HEK293 (cell line): ENCODE data around the gene MMP19.

Source experiments
- CTCF ChIA-PET: fragments of 350-600 bp; formaldehyde crosslinking; extraction: SDS; loops from one replicate; lab custom pipeline; 2021; ENCODE audit warnings: antibody characterized with exemption; lab: Yijun Ruan, JAX
- POLR2A ChIA-PET: fragments of 300-600 bp; formaldehyde crosslinking; extraction: SDS; loops from one replicate; lab custom pipeline; 2020; ENCODE audit warnings: antibody characterized with exemption, inconsistent platforms; lab: Yijun Ruan, JAX
- H3K27ac ChIP-seq: fragments of 200-500 bp; sonication (Bioruptor generic); 2 replicates; pipeline ENCODE4 v1.5.1; 2014; ENCODE audit warnings: low read depth, low read length, control low read depth, inconsistent platforms; ENCODE audit errors: extremely low read depth
- H3K36me3 ChIP-seq, 2 experiments: fragments of 200-500 bp in 1 of 2; sonication (Bioruptor generic) in 1 of 2; 1 replicate in 1 of 2; 2 replicates in 1 of 2; pipeline ENCODE4 v1.5.1; 2014 to 2017; ENCODE audit warnings: inconsistent platforms in 2 of 2, low read length in 2 of 2; ENCODE audit not compliant: control insufficient read depth in 2 of 2, insufficient read depth in 1 of 2
- H3K4me1 ChIP-seq: fragments of 200-500 bp; sonication (Bioruptor generic); 2 replicates; pipeline ENCODE4 v1.5.1; 2014; ENCODE audit warnings: mild to moderate bottlenecking, low read length, inconsistent platforms; ENCODE audit not compliant: control insufficient read depth, insufficient read depth
- H3K4me3 ChIP-seq: 2 replicates; pipeline ENCODE4 v1.5.1; 2011; ENCODE audit warnings: low read depth, mild to moderate bottlenecking, control low read depth, low read length, moderate library complexity
- H3K9me3 ChIP-seq: fragments of 200-500 bp; sonication (Bioruptor generic); 2 replicates; pipeline ENCODE4 v1.5.1; 2014; ENCODE audit warnings: low read depth, low read length, inconsistent platforms; ENCODE audit not compliant: control insufficient read depth, insufficient read depth
- FEZF1 ChIP-seq: fragments of 450-650 bp; formaldehyde crosslinking; IDR thresholded peaks from 2 replicates; pipeline ENCODE4 v1.5.1; 2016; ENCODE audit warnings: missing biosample characterization, missing genetic modification characterization
- GFI1B ChIP-seq: fragments of 450-650 bp; formaldehyde crosslinking; IDR thresholded peaks from 2 replicates; pipeline ENCODE4 v1.5.1; 2016; ENCODE audit warnings: missing biosample characterization, missing genetic modification characterization
- GLIS2 ChIP-seq: fragments of 450-650 bp; formaldehyde crosslinking; IDR thresholded peaks from 2 replicates; pipeline ENCODE4 v1.5.1; 2016; ENCODE audit warnings: missing biosample characterization, missing genetic modification characterization
- KLF1 ChIP-seq: fragments of 450-650 bp; formaldehyde crosslinking; IDR thresholded peaks from 2 replicates; pipeline ENCODE4 v1.5.1; 2016; ENCODE audit warnings: missing biosample characterization, missing genetic modification characterization
- SALL2 ChIP-seq: fragments of 450-650 bp; formaldehyde crosslinking; IDR thresholded peaks from 2 replicates; pipeline ENCODE4 v1.5.0; 2017; ENCODE audit warnings: missing biosample characterization, mild to moderate bottlenecking, missing genetic modification characterization, borderline replicate concordance
- SCRT2 ChIP-seq: fragments of 450-650 bp; formaldehyde crosslinking; IDR thresholded peaks from 2 replicates; pipeline ENCODE4 v1.5.1; 2016; ENCODE audit warnings: missing biosample characterization, missing genetic modification characterization
- SP7 ChIP-seq: fragments of 450-650 bp; formaldehyde crosslinking; IDR thresholded peaks from 2 replicates; pipeline ENCODE4 v1.5.1; 2016; ENCODE audit warnings: missing biosample characterization, missing genetic modification characterization
- ZBTB10 ChIP-seq: fragments of 450-650 bp; formaldehyde crosslinking; IDR thresholded peaks from 2 replicates; pipeline ENCODE4 v1.5.1; 2016; ENCODE audit warnings: missing biosample characterization, missing genetic modification characterization
- ZNF174 ChIP-seq: fragments of 450-650 bp; formaldehyde crosslinking; IDR thresholded peaks from 2 replicates; pipeline ENCODE4 v1.5.0; 2017; ENCODE audit warnings: missing biosample characterization, mild to moderate bottlenecking, missing genetic modification characterization
- ZNF175 ChIP-seq: fragments of 450-650 bp; formaldehyde crosslinking; IDR thresholded peaks from 2 replicates; pipeline ENCODE4 v1.5.1; 2016; ENCODE audit warnings: missing biosample characterization, missing genetic modification characterization
- ZNF184 ChIP-seq: fragments of 450-650 bp; IDR thresholded peaks from 2 replicates; pipeline ENCODE4 v1.5.1; 2018; ENCODE audit warnings: missing biosample characterization, mild to moderate bottlenecking, missing genetic modification characterization
- ZNF211 ChIP-seq: fragments of 450-650 bp; formaldehyde crosslinking; IDR thresholded peaks from 2 replicates; pipeline ENCODE4 v1.5.1; 2016; ENCODE audit warnings: low read depth, missing biosample characterization, missing genetic modification characterization
- ZNF335 ChIP-seq: fragments of 450-650 bp; formaldehyde crosslinking; conservative IDR thresholded peaks from 2 replicates; pipeline ENCODE4 v1.5.1; 2016; ENCODE audit warnings: missing biosample characterization, missing genetic modification characterization
- ZNF416 ChIP-seq: fragments of 450-650 bp; formaldehyde crosslinking; IDR thresholded peaks from 2 replicates; pipeline ENCODE4 v1.5.1; 2016; ENCODE audit warnings: missing biosample characterization, missing genetic modification characterization
- ZNF433 ChIP-seq: fragments of 450-650 bp; formaldehyde crosslinking; IDR thresholded peaks from 2 replicates; pipeline ENCODE4 v1.5.1; 2016; ENCODE audit warnings: missing biosample characterization, missing genetic modification characterization, low read depth
- ZNF560 ChIP-seq: fragments of 450-650 bp; formaldehyde crosslinking; IDR thresholded peaks from 2 replicates; pipeline ENCODE4 v1.5.1; 2017; ENCODE audit warnings: missing biosample characterization, missing genetic modification characterization, borderline replicate concordance
- ZNF621 ChIP-seq: fragments of 450-650 bp; formaldehyde crosslinking; IDR thresholded peaks from 2 replicates; pipeline ENCODE4 v1.5.1; 2017; ENCODE audit warnings: missing biosample characterization, missing genetic modification characterization
- ZNF704 ChIP-seq: fragments of 450-650 bp; formaldehyde crosslinking; IDR thresholded peaks from 2 replicates; pipeline ENCODE4 v1.5.1; 2016; ENCODE audit warnings: missing biosample characterization, missing genetic modification characterization
- ZNF837 ChIP-seq: fragments of 450-650 bp; formaldehyde crosslinking; IDR thresholded peaks from 2 replicates; pipeline ENCODE4 v1.5.1; 2016; ENCODE audit warnings: missing biosample characterization, missing genetic modification characterization
- TF ChIP-seq, protein P1 (sequence below): fragments of 450-650 bp; formaldehyde crosslinking; IDR thresholded peaks from 2 replicates; pipeline ENCODE4 v1.5.1; 2016; ENCODE audit warnings: missing biosample characterization, missing genetic modification characterization, borderline replicate concordance
- TF ChIP-seq, protein P2 (sequence below): fragments of 450-650 bp; formaldehyde crosslinking; IDR thresholded peaks from 2 replicates; pipeline ENCODE4 v1.5.1; 2017; ENCODE audit warnings: missing biosample characterization, missing genetic modification characterization

Gene MMP19

GRCh38 chr12:55847603-55848291 lies 5.0 kb upstream of the MMP19 start:
- no peak overlapping the region for H3K4me3 ChIP-seq
- no peaks in the 10 kb centered on the region for H3K9me3 ChIP-seq
- ChIA-PET CTCF (interaction anchor here (0.6 to 0.9 kb wide), 4 partner anchors 12 to 1448 kb away, joined by 3 to 5 read pairs (median 4); no protein-coding TSS in a partner anchor), POLR2A (interaction anchor here (0.7 to 2.7 kb wide), 4 partner anchors 18 to 152 kb away, joined by 5 to 21 read pairs (median 11); partner anchors contain the start of genes DNAJC14, ORMDL2, RAB5B and SARNP)
- no peaks in the 10 kb centered on the region; the same call in 1 of the 2 replicates for H3K4me1 ChIP-seq
- no peak overlapping the region for H3K27ac ChIP-seq
- TF ChIP-seq ZBTB10 (no peak), ZNF184 (no peak), KLF1 (tag by site-specific recombination) (no peak), SCRT2 (tag by site-specific recombination) (no peak), SALL2 (tag by site-specific recombination) (no peak), ZNF560 (tag by site-specific recombination) (no peak), GFI1B (no peak)
- TF ChIP-seq, protein P1, sequence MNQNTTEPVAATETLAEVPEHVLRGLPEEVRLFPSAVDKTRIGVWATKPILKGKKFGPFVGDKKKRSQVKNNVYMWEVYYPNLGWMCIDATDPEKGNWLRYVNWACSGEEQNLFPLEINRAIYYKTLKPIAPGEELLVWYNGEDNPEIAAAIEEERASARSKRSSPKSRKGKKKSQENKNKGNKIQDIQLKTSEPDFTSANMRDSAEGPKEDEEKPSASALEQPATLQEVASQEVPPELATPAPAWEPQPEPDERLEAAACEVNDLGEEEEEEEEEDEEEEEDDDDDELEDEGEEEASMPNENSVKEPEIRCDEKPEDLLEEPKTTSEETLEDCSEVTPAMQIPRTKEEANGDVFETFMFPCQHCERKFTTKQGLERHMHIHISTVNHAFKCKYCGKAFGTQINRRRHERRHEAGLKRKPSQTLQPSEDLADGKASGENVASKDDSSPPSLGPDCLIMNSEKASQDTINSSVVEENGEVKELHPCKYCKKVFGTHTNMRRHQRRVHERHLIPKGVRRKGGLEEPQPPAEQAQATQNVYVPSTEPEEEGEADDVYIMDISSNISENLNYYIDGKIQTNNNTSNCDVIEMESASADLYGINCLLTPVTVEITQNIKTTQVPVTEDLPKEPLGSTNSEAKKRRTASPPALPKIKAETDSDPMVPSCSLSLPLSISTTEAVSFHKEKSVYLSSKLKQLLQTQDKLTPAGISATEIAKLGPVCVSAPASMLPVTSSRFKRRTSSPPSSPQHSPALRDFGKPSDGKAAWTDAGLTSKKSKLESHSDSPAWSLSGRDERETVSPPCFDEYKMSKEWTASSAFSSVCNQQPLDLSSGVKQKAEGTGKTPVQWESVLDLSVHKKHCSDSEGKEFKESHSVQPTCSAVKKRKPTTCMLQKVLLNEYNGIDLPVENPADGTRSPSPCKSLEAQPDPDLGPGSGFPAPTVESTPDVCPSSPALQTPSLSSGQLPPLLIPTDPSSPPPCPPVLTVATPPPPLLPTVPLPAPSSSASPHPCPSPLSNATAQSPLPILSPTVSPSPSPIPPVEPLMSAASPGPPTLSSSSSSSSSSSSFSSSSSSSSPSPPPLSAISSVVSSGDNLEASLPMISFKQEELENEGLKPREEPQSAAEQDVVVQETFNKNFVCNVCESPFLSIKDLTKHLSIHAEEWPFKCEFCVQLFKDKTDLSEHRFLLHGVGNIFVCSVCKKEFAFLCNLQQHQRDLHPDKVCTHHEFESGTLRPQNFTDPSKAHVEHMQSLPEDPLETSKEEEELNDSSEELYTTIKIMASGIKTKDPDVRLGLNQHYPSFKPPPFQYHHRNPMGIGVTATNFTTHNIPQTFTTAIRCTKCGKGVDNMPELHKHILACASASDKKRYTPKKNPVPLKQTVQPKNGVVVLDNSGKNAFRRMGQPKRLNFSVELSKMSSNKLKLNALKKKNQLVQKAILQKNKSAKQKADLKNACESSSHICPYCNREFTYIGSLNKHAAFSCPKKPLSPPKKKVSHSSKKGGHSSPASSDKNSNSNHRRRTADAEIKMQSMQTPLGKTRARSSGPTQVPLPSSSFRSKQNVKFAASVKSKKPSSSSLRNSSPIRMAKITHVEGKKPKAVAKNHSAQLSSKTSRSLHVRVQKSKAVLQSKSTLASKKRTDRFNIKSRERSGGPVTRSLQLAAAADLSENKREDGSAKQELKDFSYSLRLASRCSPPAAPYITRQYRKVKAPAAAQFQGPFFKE (tag by site-specific recombination): no peak
- TF ChIP-seq, protein P2, sequence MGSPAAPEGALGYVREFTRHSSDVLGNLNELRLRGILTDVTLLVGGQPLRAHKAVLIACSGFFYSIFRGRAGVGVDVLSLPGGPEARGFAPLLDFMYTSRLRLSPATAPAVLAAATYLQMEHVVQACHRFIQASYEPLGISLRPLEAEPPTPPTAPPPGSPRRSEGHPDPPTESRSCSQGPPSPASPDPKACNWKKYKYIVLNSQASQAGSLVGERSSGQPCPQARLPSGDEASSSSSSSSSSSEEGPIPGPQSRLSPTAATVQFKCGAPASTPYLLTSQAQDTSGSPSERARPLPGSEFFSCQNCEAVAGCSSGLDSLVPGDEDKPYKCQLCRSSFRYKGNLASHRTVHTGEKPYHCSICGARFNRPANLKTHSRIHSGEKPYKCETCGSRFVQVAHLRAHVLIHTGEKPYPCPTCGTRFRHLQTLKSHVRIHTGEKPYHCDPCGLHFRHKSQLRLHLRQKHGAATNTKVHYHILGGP: peak; percentile 60
- H3K36me3 ChIP-seq: no peaks in the 10 kb centered on the region

DNA sequence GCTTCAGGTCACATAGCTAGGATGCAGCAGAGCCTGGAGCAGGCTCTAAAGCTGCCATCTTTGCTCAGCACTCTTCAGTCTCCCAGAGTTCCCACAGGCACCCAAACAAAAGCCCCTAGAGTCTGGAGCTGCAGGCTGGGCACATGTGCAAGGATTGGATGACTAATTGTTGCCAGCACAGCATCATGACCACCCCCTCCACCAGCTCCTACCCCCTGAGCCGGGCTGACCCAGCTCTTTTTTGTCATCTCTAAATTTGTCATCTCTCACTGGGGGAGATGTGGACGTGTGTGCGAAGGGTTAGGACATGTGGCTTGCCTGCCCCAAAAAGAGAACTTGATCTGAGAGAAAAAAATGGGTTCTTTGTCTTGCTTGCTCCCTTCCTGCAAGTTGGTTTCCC lies 4.3 kb upstream of the MMP19 start:
- H3K4me1 ChIP-seq: no peaks in the 10 kb centered on the region; the same call in 1 of the 2 replicates
- H3K36me3 ChIP-seq: no peaks in the 10 kb centered on the region
- ChIA-PET CTCF (no interaction called here), POLR2A (interaction anchor here (0.5 to 2.7 kb wide), 4 partner anchors 17 to 127 kb away, joined by 4 to 21 read pairs (median 10); partner anchors contain the start of genes DNAJC14, ORMDL2, RAB5B and SARNP)
- H3K27ac ChIP-seq: no peak overlapping the region
- TF ChIP-seq ZNF335 (tag by site-specific recombination) (peak; percentile 27; the same call in 1 of the 2 replicates), GLIS2 (tag by site-specific recombination) (0 out of 2 replicates have a peak, but pooled peaks have one; percentile 19), ZNF175 (no peak), ZNF416 (tag by site-specific recombination) (no peak), ZNF433 (no peak), ZNF211 (tag by site-specific recombination) (no peak), SP7 (tag by site-specific recombination) (no peak), ZNF174 (no peak), ZNF621 (tag by site-specific recombination) (no peak), ZNF704 (tag by site-specific recombination) (no peak), FEZF1 (no peak), ZNF837 (tag by site-specific recombination) (no peak)
- H3K4me3 ChIP-seq: no peak overlapping the region
- H3K9me3 ChIP-seq: no peaks in the 10 kb centered on the region
